Upper lobe of right lung (tissue), 1 donor: Measurements from ENCODE around the gene SCCPDH. TPM values are rescaled to one million over a fixed set of nuclear protein-coding genes. Genes with fewer than 3 reads are reported as not detected.

Experiments used
- ATAC-seq: fragments of 200-7000 bp; cut with Tn5 transposase; one replicate; pipeline ENCODE4 v1.9.1; 2020; ENCODE audit warnings: mild to moderate bottlenecking, moderate library complexity
- DNase-seq: peaks from one replicate; pipeline ENCODE4 v3.0.0-alpha.2; 2020
- H3K27ac ChIP-seq: fragments of 200-600 bp; one replicate; pipeline ENCODE4 v1.8.0; 2022
- H3K27me3 ChIP-seq: fragments of 200-600 bp; one replicate; pipeline ENCODE4 v1.8.0; 2022; ENCODE audit warnings: mild to moderate bottlenecking
- H3K36me3 ChIP-seq: fragments of 200-600 bp; one replicate; pipeline ENCODE4 v1.8.0; 2022
- H3K4me1 ChIP-seq: fragments of 200-600 bp; one replicate; pipeline ENCODE4 v1.8.0; 2022
- H3K4me3 ChIP-seq: fragments of 200-600 bp; one replicate; pipeline ENCODE4 v1.8.0; 2022; ENCODE audit warnings: mild to moderate bottlenecking
- H3K9me3 ChIP-seq: fragments of 200-600 bp; one replicate; pipeline ENCODE4 v1.8.0; 2022
- intact Hi-C: fragments of 100-400 bp; cut with DNase I; formaldehyde crosslinking; loops from one replicate; pipeline ENCODE4 v1.11.0; 2022
- total RNA-seq: library from RNA; stranded (reverse); fragmentation: NEBNext Ultra II Directional; extraction: Animal tissue kit (Norgen Biotek cat#: 25700); gene quantifications from one replicate; pipeline ENCODE4 v1.2.1, GENCODE V29; 2021
- TF ChIP-seq, protein P1 (sequence below): fragments of 200-600 bp; IDR thresholded peaks from one replicate; pipeline ENCODE4 v1.8.0; 2022; ENCODE audit warnings: antibody characterized with exemption
- donor health status: DM: no; HTN: yes; CAD: no; lungs with severe emphysema.

SCCPDH gene
- total RNA-seq, 1 donor from 2014 or later, result 23.4 TPM

DNA sequence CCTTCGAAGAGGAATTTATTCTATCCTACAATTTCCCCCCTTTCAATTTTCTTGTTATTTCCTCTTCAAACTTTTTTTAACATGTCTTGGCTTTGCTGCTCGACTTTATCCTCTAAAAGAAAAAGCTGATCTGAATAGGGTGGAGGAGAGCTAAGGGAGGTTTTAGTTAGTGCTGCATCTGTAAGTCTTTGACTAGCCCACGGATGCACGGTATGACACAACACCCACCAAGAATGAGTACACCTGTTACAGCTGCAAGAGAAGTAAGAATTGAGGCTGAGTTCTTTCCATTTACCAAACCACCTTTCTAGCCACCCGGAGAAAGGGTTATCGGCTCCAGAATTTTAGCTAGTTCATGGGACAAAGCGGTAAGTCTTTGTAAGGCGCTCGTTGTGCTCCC lies 23.8 kb downstream of the SCCPDH start:
- ATAC-seq, result no peak
- TF ChIP-seq, protein P1, sequence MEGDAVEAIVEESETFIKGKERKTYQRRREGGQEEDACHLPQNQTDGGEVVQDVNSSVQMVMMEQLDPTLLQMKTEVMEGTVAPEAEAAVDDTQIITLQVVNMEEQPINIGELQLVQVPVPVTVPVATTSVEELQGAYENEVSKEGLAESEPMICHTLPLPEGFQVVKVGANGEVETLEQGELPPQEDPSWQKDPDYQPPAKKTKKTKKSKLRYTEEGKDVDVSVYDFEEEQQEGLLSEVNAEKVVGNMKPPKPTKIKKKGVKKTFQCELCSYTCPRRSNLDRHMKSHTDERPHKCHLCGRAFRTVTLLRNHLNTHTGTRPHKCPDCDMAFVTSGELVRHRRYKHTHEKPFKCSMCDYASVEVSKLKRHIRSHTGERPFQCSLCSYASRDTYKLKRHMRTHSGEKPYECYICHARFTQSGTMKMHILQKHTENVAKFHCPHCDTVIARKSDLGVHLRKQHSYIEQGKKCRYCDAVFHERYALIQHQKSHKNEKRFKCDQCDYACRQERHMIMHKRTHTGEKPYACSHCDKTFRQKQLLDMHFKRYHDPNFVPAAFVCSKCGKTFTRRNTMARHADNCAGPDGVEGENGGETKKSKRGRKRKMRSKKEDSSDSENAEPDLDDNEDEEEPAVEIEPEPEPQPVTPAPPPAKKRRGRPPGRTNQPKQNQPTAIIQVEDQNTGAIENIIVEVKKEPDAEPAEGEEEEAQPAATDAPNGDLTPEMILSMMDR, result no peak

DNA sequence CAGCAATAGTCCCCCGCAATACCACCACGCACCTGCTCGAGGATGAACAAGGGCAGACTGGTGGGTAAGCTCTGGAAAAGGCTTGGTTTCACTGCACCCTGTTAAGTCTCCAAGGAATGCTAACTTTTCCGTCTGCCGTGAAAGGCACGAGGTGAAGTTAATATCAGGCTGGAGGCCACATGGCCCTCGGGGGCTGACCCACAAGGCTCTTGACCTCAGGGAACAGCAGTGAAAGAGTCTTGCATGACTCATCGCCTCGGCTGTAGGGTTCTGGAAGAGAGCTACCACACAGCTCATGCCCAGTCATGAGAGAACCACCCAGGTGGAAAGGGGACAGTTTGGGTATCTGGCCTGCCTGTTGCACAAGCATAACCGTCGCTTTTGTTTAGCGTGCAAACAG lies 24.7 kb downstream of the SCCPDH start:
- intact Hi-C loops, result no loop called here
- H3K4me1 ChIP-seq, result no peaks in the 10 kb centered on the region
- H3K36me3 ChIP-seq, result peaks cover 12% of the 10 kb centered on the region
- H3K27me3 ChIP-seq, result no peaks in the 10 kb centered on the region
- no peak for ATAC-seq
- H3K4me3 ChIP-seq, result no peak overlapping the region
- H3K9me3 ChIP-seq, result no peaks in the 10 kb centered on the region
- DNase-seq, result no peak
- TF ChIP-seq, protein P1, result no peak
- H3K27ac ChIP-seq, result no peak overlapping the region

More for the DNA sequence above, 23.8 kb downstream of the SCCPDH start:
- no peak overlapping the region for H3K27ac ChIP-seq
- no peaks in the 10 kb centered on the region for H3K27me3 ChIP-seq
- H3K36me3 ChIP-seq, result peaks cover 12% of the 10 kb centered on the region
- intact Hi-C loops, result no loop called here
- no peak overlapping the region for H3K4me3 ChIP-seq
- no peaks in the 10 kb centered on the region for H3K9me3 ChIP-seq
- DNase-seq, result no peak
- H3K4me1 ChIP-seq, result no peaks in the 10 kb centered on the region

DNA sequence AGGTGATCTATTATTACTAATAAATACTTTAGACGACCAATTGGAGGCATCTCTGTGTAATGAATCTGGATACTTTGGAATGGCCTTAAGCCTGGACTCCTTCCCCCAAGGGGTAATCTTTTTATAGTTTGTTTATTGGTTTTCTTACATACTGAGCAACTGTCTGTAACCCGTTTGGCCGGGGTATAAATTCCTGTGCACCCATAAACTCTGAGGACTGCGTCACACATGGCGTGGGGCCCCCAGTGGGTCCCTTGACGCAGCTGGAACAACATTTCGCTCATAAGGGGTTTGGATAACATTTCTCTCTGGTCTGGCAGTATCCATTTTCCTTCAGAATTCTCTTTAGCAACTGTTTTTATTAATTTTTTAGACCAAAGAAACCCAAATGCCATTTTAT lies 26.5 kb downstream of the SCCPDH start:
- Histone ChIP-seq H3K27ac (no peak overlapping the region), H3K27me3 (no peaks in the 10 kb centered on the region), H3K4me3 (no peak overlapping the region), H3K4me1 (no peaks in the 10 kb centered on the region), H3K9me3 (no peaks in the 10 kb centered on the region), H3K36me3 (peaks cover 4% of the 10 kb centered on the region)
- TF ChIP-seq, protein P1, result no peak
- intact Hi-C loops, result no loop called here
- ATAC-seq (no peak), DNase-seq (no peak)

DNA sequence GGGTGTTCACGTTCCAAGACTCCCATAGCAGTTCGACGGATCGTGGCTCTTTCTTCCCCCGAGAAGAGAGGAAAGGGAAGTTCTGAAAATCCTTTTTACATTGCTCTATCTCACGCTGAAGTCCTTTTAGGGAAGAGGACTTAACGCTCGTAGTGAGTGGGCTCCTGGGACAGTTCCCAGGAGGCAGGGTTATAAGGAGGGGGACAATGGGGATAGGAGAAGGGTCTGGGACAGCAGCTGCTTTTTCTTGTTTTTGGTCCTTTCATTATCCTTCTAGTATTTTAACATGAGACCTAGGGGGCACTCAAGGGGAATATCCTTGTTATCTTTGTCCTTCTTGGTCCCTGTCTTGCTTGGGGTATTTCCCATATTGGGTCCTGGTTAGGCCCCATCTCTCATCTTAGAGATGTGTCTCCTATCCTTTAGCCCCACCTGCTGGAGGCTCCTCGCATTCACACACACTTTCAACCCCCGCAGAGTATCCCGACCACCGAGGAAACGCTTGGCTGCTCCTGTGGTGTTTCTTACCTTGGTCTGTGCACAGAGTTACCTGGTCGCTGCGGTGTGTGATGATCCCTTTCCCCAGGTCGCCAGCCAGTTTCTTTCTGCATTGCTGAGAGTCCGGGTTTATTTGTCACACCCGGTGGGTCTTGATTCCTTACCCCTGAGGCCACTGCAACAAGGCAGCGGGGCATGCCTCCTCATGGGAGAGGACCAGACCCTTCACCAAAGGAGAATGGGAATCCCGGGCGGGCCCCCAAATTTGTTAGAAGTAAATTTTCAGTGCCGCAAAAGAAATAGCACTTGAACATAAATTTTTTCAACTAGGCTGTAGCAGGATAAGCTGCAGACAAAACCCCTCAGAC lies 29.7 kb downstream of the SCCPDH start:
- no peaks in the 10 kb centered on the region for H3K27me3 ChIP-seq
- H3K4me1 ChIP-seq, result no peaks in the 10 kb centered on the region
- TF ChIP-seq, protein P1, result peak; percentile 67
- ATAC-seq (peak; percentile 90), DNase-seq (no peak)
- intact Hi-C loops, result no loop called here
- H3K27ac ChIP-seq, result no peak overlapping the region
- H3K4me3 ChIP-seq, result no peak overlapping the region
- no peaks in the 10 kb centered on the region for H3K36me3 ChIP-seq
- H3K9me3 ChIP-seq, result no peaks in the 10 kb centered on the region

DNA sequence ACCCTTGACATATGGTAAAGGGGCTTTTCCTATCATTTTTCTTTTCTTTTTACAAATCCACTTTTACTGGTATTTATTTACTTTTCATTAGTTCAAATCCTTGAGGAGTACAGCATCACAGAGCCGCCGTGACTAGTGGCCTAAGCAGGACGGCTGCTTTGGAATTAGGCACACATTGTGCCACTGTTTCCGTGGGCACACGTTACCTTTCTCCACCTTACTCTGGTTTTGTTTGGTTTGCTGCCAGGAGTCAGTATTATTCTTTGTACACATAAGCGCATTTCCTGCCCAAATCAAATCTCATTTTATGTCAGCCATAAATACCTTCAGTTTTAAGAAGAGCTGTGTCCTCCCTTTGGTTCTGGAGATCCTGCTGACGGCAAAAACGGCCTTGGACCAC lies 31.2 kb downstream of the SCCPDH start:
- intact Hi-C loops, result no loop called here

More for the DNA sequence above, 31.2 kb downstream of the SCCPDH start:
- no peak for DNase-seq
- Histone ChIP-seq H3K27me3 (no peaks in the 10 kb centered on the region), H3K9me3 (no peaks in the 10 kb centered on the region), H3K4me1 (no peaks in the 10 kb centered on the region), H3K36me3 (peaks cover 6% of the 10 kb centered on the region), H3K27ac (no peak overlapping the region), H3K4me3 (no peak overlapping the region)
- ATAC-seq, result no peak
- TF ChIP-seq, protein P1, result no peak
